GM23248 (cell line): ENCODE data around the gene CALHM3.

Source experiments
- EZH2 ChIP-seq: fragments of 200-600 bp; sonication (generic); IDR thresholded peaks from 2 replicates; pipeline ENCODE4 v1.6.1; 2018; ENCODE audit warnings: antibody characterized with exemption, mild to moderate bottlenecking; ENCODE audit not compliant: insufficient read depth, poor library complexity, severe bottlenecking
- EZH2phosphoT487 ChIP-seq: fragments of 200-600 bp; sonication (generic); IDR thresholded peaks from 2 replicates; pipeline ENCODE4 v1.6.1; 2018; ENCODE audit warnings: antibody characterized with exemption, moderate library complexity, mild to moderate bottlenecking, low read depth; ENCODE audit not compliant: insufficient read depth

- no peak for TF ChIP-seq EZH2
- TF ChIP-seq EZH2phosphoT487, result no peak
These were observed 37.0 kb downstream of the CALHM3 start for GRCh38 chr10:103442031-103442461.
